Measurements from ENCODE around the gene MED16.
"Not testable (repeated sequence)": the region's sequence is repeated elsewhere in the genome, so short reads cannot be mapped to it uniquely, and the experiment has no call there.

The MED16 gene

GRCh38 chr19:892243-892893 is 619 bp downstream of the MED16 start:
- Histone ChIP-seq H3K4me3 (ENCODE audit: low read length, poor library complexity, severe bottlenecking) (peak overlapping the region; percentile 83), H3K4me1 (ENCODE audit: insufficient read depth, low read length, poor library complexity, severe bottlenecking) (no peaks in the 10 kb centered on the region), H3K9ac (ENCODE audit: low read depth, low read length, poor library complexity, severe bottlenecking) (peak overlapping the region; percentile 82), H3F3A (ENCODE audit: low read depth) (no peaks in the 10 kb centered on the region), H3K9me3 (ENCODE audit: insufficient read depth, low read depth, low read length) (no peaks in the 10 kb centered on the region), H3K27me3 (ENCODE audit: insufficient read depth, low read length, poor library complexity, severe bottlenecking) (no peaks in the 10 kb centered on the region), H4K20me1 (ENCODE audit: insufficient read depth, low read length, poor library complexity, severe bottlenecking) (peaks cover 3% of the 10 kb centered on the region), H2AFZ (ENCODE audit: low read length) (no peak overlapping the region), H3K36me3 (ENCODE audit: insufficient read depth, low read length) (peaks cover 2% of the 10 kb centered on the region; the same call in 1 of the 2 replicates), H3K79me2 (ENCODE audit: insufficient read depth, low read length) (peaks cover 14% of the 10 kb centered on the region; the same call in 1 of the 2 replicates), H3K9me2 (replicated peaks; ENCODE audit: low read depth, low read length) (no peaks in the 10 kb centered on the region), H3K4me2 (ENCODE audit: low read depth, low read length, poor library complexity, severe bottlenecking) (peak overlapping the region; percentile 98)
- TF ChIP-seq EZH2phosphoT487 (IDR thresholded peaks at IDR 0.05; ENCODE audit: borderline replicate concordance) (no peak), CTCF (conservative IDR thresholded peaks at IDR 0.05; ENCODE audit: low read length) (no peak)

GRCh38 chr19:891421-892200 is 1.4 kb downstream of the MED16 start:
- H4K20me1 ChIP-seq (ENCODE audit: insufficient read depth, low read length, poor library complexity, severe bottlenecking); H3K36me3 ChIP-seq (ENCODE audit: insufficient read depth, low read length); H3K9me2 ChIP-seq (replicated peaks; ENCODE audit: low read depth, low read length); H3K4me1 ChIP-seq (ENCODE audit: insufficient read depth, low read length, poor library complexity, severe bottlenecking); H3K27me3 ChIP-seq (ENCODE audit: insufficient read depth, low read length, poor library complexity, severe bottlenecking); H2AFZ ChIP-seq (ENCODE audit: low read length); H3F3A ChIP-seq (ENCODE audit: low read depth); H3K9me3 ChIP-seq (ENCODE audit: insufficient read depth, low read depth, low read length): not testable (repeated sequence)
- peak overlapping the region; percentile 83 for H3K4me3 ChIP-seq (ENCODE audit: low read length, poor library complexity, severe bottlenecking)
- peak overlapping the region; percentile 98 for H3K4me2 ChIP-seq (ENCODE audit: low read depth, low read length, poor library complexity, severe bottlenecking)
- H3K79me2 ChIP-seq (ENCODE audit: insufficient read depth, low read length) = peaks cover 14% of the 10 kb centered on the region; the same call in 1 of the 2 replicates
- peak overlapping the region; percentile 82 for H3K9ac ChIP-seq (ENCODE audit: low read depth, low read length, poor library complexity, severe bottlenecking)

GRCh38 chr19:890831-891230 is 2.2 kb downstream of the MED16 start:
- Histone ChIP-seq H3K27me3 (ENCODE audit: insufficient read depth, low read length, poor library complexity, severe bottlenecking) (no peaks in the 10 kb centered on the region), H3F3A (ENCODE audit: low read depth) (no peaks in the 10 kb centered on the region), H3K4me1 (ENCODE audit: insufficient read depth, low read length, poor library complexity, severe bottlenecking) (no peaks in the 10 kb centered on the region), H3K9me3 (ENCODE audit: insufficient read depth, low read depth, low read length) (no peaks in the 10 kb centered on the region), H2AFZ (ENCODE audit: low read length) (no peak overlapping the region), H3K79me2 (ENCODE audit: insufficient read depth, low read length) (peaks cover 14% of the 10 kb centered on the region; the same call in 1 of the 2 replicates), H3K4me2 (ENCODE audit: low read depth, low read length, poor library complexity, severe bottlenecking) (no peak overlapping the region), H4K20me1 (ENCODE audit: insufficient read depth, low read length, poor library complexity, severe bottlenecking) (peaks cover 3% of the 10 kb centered on the region), H3K9me2 (replicated peaks; ENCODE audit: low read depth, low read length) (no peaks in the 10 kb centered on the region), H3K4me3 (ENCODE audit: low read length, poor library complexity, severe bottlenecking) (no peak overlapping the region), H3K36me3 (ENCODE audit: insufficient read depth, low read length) (peaks cover 2% of the 10 kb centered on the region; the same call in 1 of the 2 replicates), H3K9ac (ENCODE audit: low read depth, low read length, poor library complexity, severe bottlenecking) (no peak overlapping the region)
- no peak for TF ChIP-seq EZH2phosphoT487 (IDR thresholded peaks at IDR 0.05; ENCODE audit: borderline replicate concordance)
- no peak for TF ChIP-seq CTCF (conservative IDR thresholded peaks at IDR 0.05; ENCODE audit: low read length)
